SK-N-SH treated with all-trans-retinoic acid at 6 μM for 48 hours (cell line): ENCODE results near the gene PDGFD.

Experiments
- ARNTL ChIP-seq: fragments of 450-650 bp; formaldehyde crosslinking; IDR thresholded peaks from 2 replicates; pipeline ENCODE4 v1.5.0; 2020; ENCODE audit warnings: low read depth, mild to moderate bottlenecking, moderate library complexity, borderline replicate concordance
- GLIS3 ChIP-seq: fragments of 250-450 bp; sonication (Bioruptor Pico); IDR thresholded peaks from 2 replicates; pipeline ENCODE4 v1.5.0; 2020; ENCODE audit warnings: mild to moderate bottlenecking, moderate library complexity
- PATZ1 ChIP-seq: fragments of 250-450 bp; sonication (Bioruptor Pico); IDR thresholded peaks from 2 replicates; pipeline ENCODE4 v1.8.0; 2020; ENCODE audit warnings: mild to moderate bottlenecking, moderate library complexity, borderline replicate concordance
- PPARA ChIP-seq: fragments of 250-450 bp; sonication (Bioruptor Pico); IDR thresholded peaks from 2 replicates; pipeline ENCODE4 v1.5.0; 2020; ENCODE audit warnings: mild to moderate bottlenecking, borderline replicate concordance
- SNAI2 ChIP-seq: fragments of 250-450 bp; sonication (Bioruptor Pico); IDR thresholded peaks from 2 replicates; pipeline ENCODE4 v1.5.0; 2020; ENCODE audit warnings: mild to moderate bottlenecking, moderate library complexity
- TOX ChIP-seq: fragments of 250-450 bp; sonication (Bioruptor Pico); IDR thresholded peaks from 2 replicates; pipeline ENCODE4 v1.8.0; 2021; ENCODE audit warnings: mild to moderate bottlenecking, moderate library complexity, borderline replicate concordance
- TSHZ2 ChIP-seq: fragments of 250-450 bp; sonication (Bioruptor Pico); IDR thresholded peaks from 2 replicates; pipeline ENCODE4 v1.5.0; 2020; ENCODE audit warnings: mild to moderate bottlenecking, moderate library complexity
- ZFP3 ChIP-seq: fragments of 250-450 bp; sonication (Bioruptor Pico); IDR thresholded peaks from 2 replicates; pipeline ENCODE4 v1.5.0; 2020; ENCODE audit warnings: mild to moderate bottlenecking, moderate library complexity

- TF ChIP-seq PATZ1 (CRISPR knock-in tag), result no peak
- no peak for TF ChIP-seq GLIS3
- no peak for TF ChIP-seq PPARA (CRISPR knock-in tag)
- no peak for TF ChIP-seq TSHZ2 (CRISPR knock-in tag)
- no peak for TF ChIP-seq TOX (CRISPR knock-in tag)
- no peak for TF ChIP-seq ARNTL
- no peak for TF ChIP-seq ZFP3 (CRISPR knock-in tag)
- TF ChIP-seq SNAI2 (CRISPR knock-in tag), result no peak
These were observed 122.2 kb downstream of the PDGFD start for GRCh38 chr11:104041792-104042191.
